ENCODE results near the gene LAMTOR4. TPM values are rescaled to one million over a fixed set of nuclear protein-coding genes. Genes with fewer than 3 reads are reported as not detected.

LAMTOR4 gene
- total and polyA plus RNA-seq, 2 of the 13 experiments (the other 11 are each of a cell fraction or from before 2014, with no cell fraction given): 115 to 118 TPM

DNA sequence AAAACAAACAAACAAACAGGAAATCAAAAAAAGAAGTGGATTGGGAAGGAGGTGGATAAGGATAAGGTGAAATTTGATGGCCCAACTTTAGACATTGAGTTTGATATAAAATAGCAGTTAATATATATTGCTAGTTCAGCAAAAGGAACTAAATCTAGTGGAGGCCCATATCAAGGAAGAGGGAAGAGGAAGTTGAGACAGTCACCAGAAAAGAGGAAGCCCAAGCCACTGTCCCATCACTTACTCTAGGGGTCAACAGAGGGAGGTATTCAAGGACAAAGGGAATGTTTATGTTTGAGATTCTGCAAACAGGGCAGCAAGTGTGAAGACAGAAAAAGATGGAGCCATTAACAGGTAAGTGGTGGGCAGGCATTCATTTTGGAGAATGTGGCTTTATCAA lies 3.7 kb downstream of the LAMTOR4 start:
- TF ChIP-seq ZNF33B (CRISPR knock-in tag; IDR thresholded peaks at IDR 0.05) (no peak), SRSF9 (IDR thresholded peaks at IDR 0.05; ENCODE audit: borderline replicate concordance, insufficient read depth, low read depth, low read length, poor library complexity, severe bottlenecking) (no peak), ZNF260 (CRISPR knock-in tag; IDR thresholded peaks at IDR 0.05; ENCODE audit: borderline replicate concordance, low read depth) (no peak), ZFP82 (CRISPR knock-in tag; IDR thresholded peaks at IDR 0.05; ENCODE audit: borderline replicate concordance) (no peak), ZNF451 (CRISPR knock-in tag; IDR thresholded peaks at IDR 0.05) (no peak), ZSCAN9 (CRISPR knock-in tag; IDR thresholded peaks at IDR 0.05; ENCODE audit: borderline replicate concordance) (no peak), YEATS4 (CRISPR knock-in tag; IDR thresholded peaks at IDR 0.05; ENCODE audit: borderline replicate concordance) (no peak), PTBP1 (IDR thresholded peaks at IDR 0.05; ENCODE audit: low read depth, low read length, poor library complexity, severe bottlenecking) (no peak), MNT (IDR thresholded peaks at IDR 0.05) (no peak), IKZF1 (IDR thresholded peaks at IDR 0.05) (no peak), SSRP1 (CRISPR knock-in tag; IDR thresholded peaks at IDR 0.05) (no peak), ZNF263 (CRISPR knock-in tag; IDR thresholded peaks at IDR 0.05) (no peak), ZNF790 (CRISPR knock-in tag; IDR thresholded peaks at IDR 0.05; ENCODE audit: borderline replicate concordance) (no peak), DZIP1 (CRISPR knock-in tag; IDR thresholded peaks at IDR 0.05) (no peak), POGK (CRISPR knock-in tag; conservative IDR thresholded peaks at IDR 0.05) (no peak)
- TF ChIP-seq, protein P1, sequence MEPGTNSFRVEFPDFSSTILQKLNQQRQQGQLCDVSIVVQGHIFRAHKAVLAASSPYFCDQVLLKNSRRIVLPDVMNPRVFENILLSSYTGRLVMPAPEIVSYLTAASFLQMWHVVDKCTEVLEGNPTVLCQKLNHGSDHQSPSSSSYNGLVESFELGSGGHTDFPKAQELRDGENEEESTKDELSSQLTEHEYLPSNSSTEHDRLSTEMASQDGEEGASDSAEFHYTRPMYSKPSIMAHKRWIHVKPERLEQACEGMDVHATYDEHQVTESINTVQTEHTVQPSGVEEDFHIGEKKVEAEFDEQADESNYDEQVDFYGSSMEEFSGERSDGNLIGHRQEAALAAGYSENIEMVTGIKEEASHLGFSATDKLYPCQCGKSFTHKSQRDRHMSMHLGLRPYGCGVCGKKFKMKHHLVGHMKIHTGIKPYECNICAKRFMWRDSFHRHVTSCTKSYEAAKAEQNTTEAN (CRISPR knock-in tag; conservative IDR thresholded peaks at IDR 0.05): no peak
- TF ChIP-seq, protein P2, sequence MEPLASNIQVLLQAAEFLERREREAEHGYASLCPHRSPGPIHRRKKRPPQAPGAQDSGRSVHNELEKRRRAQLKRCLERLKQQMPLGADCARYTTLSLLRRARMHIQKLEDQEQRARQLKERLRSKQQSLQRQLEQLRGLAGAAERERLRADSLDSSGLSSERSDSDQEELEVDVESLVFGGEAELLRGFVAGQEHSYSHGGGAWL (CRISPR knock-in tag; IDR thresholded peaks at IDR 0.05): no peak
- in situ Hi-C loops (cut with HindIII; ENCODE audit: extremely low pct_ligation_motif_present, low pct_unique_long_range_greater_than_20kb): no loop called here
- no peak overlapping the region for H3K4me2 ChIP-seq (ENCODE audit: low read depth, low read length)
- DNase-seq (ENCODE audit: low spot score) (no peak), ATAC-seq (no peak), FAIRE-seq (no peak)
- POLR2A ChIA-PET: no interaction called here
- H3K27me3 ChIP-seq (ENCODE audit: control insufficient read depth in 1 of 2, insufficient read depth in 2 of 2, low read length in 2 of 2): no peaks in the 10 kb centered on the region
- H3K79me2 ChIP-seq (ENCODE audit: insufficient read depth, low read length): peaks cover 15% of the 10 kb centered on the region
- H3K27ac ChIP-seq (ENCODE audit: extremely low read length, insufficient read depth, low read length): no peak overlapping the region
- H3K9ac ChIP-seq (ENCODE audit: insufficient read depth, low read depth, low read length): no peak overlapping the region
- BruUV-seq (replicated peaks): no TSS peak
- no peak overlapping the region for H2AFZ ChIP-seq (ENCODE audit: low read length)
- CTCF ChIA-PET (ENCODE audit: low intra/inter-chr PET ratio, low total read pairs): no interaction called here
- no peak overlapping the region for H3K4me3 ChIP-seq (replicated peaks in 1 of 3; ENCODE audit: insufficient read depth in 1 of 3, low read depth in 2 of 3, low read length in 3 of 3)
- intact Hi-C loops (cut with micrococcal nuclease; ENCODE audit: unreplicated experiment): no loop called here
- H3K36me3 ChIP-seq (replicated peaks in 1 of 2; ENCODE audit: control insufficient read depth in 1 of 2, insufficient read depth in 2 of 2, low read length in 2 of 2): peaks cover 6 to 24% of the 10 kb centered on the region in 2 experiments
- H4K20me1 ChIP-seq (ENCODE audit: insufficient read depth, low read length): peaks cover under 1% of the 10 kb centered on the region; the same call in 1 of the 2 replicates
- H3K4me1 ChIP-seq (ENCODE audit: insufficient read depth, low read length): peaks cover 75% of the 10 kb centered on the region
- H3K9me3 ChIP-seq (ENCODE audit: low read length): no peaks in the 10 kb centered on the region
